Activated CD4-positive, alpha-beta T cell treated with anti-CD3 and anti-CD28 coated beads for 1 hour (primary cell): ENCODE data around the gene TMEM126A.
"Not testable (repeated sequence)": the region's sequence is repeated elsewhere in the genome, so short reads cannot be mapped to it uniquely, and the experiment has no call there.

Source experiments
- DNase-seq: peaks from one replicate; pipeline ENCODE4 v3.0.0-alpha.2; 2020

Gene TMEM126A

DNA sequence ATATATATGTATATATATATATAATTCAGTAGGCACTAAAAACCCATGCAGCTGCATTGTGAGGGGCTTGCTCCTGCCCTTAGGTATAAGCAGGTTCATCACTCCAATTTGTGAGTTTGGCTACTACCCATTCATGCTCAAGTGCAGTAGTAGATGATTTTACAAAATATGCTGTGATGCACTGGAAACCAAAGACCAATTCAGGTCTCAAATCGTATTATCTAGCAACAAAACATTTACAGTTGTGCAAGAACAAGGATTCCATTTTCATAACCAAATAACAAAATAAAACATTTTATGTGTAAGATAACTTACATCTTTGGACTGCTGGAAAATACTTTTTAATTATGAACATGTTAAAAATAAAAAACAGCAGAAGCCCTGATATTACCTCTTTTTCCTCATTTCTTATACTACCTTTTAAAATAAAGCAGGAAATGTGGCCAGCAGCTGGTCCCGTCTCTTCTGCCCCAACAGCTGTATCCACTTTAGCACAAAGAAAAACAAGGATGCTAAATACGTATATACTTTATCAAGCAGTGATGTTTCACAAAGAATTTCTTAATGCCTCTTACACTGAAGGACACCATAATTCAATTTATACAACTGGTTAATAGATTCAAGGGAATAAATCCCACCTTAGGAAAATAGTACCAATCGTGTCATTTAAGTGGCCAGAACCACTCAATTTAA is 14.4 kb downstream of the TMEM126A start:
- DNase-seq: no peak

GRCh38 chr11:85663080-85663752 is 15.4 kb downstream of the TMEM126A start:
- no peak for DNase-seq

DNA sequence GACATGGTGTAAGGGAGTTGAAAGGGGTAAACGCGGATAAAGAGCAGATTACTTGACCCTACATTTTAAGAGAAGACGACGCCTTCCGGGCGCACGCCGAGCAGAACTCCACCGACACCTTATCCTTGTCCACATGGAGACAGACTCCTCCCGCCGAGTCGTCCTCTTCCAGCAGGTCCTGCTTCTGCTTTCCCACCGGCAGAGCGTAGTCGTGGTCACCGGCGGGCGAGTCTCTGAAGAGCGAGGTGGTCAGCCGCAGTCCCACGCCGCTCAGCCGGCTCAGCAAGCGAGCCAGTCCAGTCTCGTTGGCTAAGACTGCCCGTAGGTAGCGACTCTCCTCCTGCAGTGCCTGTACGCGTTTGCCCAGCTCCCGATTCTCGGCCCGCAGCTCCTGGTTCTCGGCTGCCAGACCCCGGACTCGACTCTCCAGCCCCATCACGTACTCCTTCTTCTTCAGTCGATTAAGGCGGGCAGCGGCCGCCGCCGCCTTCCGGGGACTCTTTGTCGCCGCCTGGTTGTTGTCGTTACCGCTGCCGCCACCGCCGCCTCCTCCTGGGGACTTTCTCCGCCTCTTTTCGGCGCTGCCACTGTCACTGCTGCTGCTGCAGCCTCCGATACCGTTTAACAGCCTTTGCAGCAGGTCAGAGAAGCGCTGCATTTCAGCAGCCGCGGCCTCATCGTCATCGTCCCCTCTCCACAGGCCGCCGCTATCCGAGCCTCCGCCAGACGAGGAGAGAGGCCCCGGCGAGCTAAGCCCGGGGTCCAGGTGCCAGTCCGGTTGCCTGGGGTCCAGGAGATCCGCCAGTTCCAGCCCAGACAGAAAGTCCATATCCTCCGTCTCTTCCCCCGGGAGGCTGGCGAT is 16.2 kb downstream of the TMEM126A start:
- DNase-seq: peak; percentile 84

DNA sequence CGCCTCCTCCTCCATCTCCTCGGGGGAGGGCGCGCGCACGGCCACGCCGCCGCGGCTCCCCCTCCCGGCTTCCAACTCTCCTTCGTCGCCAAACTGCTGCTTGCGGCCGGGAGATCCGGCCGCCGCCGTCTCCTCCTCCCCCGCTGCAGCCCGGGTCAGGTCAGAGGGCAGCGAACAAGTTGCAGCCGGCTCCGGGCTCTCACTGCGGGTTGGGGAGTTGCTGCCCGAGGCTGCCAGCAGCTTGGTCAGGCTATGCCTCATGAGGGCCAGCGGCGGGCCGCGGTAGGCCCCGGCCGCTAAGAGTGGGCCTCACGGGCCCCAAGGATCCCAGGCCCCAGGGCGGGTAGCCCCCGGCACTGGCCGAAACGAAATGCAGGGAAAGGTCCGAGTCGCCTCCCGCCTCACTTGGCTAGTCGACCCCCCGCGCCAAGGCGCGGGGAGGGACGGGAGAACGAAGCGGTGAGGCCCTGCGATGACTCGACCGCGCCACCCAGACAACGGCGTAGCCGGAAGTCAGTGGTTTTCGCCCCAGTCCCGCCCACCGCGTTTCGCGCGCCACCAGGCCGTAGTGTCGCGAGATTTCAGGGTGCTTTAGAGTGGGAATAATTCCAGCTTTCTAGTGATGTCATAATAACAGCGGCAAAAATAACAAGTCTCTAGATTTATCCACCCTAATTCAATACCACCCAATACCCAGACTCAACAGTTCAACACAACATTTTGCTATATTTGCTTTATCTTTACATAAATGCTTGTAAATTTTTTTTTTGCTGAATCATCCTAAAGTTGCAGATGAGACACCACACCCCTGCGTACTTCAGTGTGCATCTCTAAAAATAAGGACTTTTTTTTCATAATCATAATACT is 17.1 kb downstream of the TMEM126A start, which contains the start of gene CREBZF:
Gene CREBZF (minus strand): TSS at position 515 of the 867 bp plus-strand sequence. CDS start 254 bp downstream, at position 261.
- peak; percentile 87 for DNase-seq

DNA sequence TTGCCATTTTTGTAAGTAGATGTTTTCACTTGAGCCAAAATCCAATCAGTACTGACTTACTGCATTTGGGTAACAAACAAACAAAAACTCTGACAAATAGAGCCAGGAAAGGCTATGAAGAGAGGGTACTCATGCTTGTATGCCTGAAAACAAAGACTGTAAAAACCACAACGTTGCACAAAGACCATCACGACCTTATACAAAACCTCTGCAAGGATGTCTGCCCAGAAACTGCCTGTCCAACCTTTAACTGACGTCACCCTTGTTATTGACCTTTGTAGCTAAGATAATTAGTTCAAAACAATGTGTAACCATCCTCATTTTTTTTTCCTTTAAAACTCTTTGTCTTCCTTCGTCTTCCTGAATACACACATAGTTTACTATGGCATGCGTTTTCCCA is 18.0 kb downstream of the TMEM126A start:
- no peak for DNase-seq

GRCh38 chr11:85666687-85667086 is 18.9 kb downstream of the TMEM126A start:
- DNase-seq: no peak

DNA sequence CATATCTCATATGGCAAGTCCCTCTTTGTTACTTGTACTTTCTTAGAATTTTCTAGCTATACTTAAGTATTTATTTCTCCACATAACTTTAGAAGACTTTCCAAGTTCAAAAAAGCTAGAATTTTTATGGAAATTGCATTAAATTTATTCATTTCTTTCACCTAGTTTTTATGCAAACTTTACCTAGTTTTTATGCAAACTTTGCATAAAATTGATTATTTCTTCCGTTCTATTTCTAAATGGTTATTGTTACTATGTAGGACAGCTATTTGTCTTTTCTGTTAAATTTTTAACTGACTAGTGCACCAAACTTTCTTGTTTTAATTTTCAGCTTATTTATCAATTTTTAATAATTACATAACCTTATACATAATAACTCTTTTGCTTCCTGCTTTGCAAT is 20.4 kb downstream of the TMEM126A start:
- DNase-seq: no peak

- not testable (repeated sequence) for DNase-seq
These were observed 23.3 kb downstream of the TMEM126A start for GRCh38 chr11:85670949-85671663.

DNA sequence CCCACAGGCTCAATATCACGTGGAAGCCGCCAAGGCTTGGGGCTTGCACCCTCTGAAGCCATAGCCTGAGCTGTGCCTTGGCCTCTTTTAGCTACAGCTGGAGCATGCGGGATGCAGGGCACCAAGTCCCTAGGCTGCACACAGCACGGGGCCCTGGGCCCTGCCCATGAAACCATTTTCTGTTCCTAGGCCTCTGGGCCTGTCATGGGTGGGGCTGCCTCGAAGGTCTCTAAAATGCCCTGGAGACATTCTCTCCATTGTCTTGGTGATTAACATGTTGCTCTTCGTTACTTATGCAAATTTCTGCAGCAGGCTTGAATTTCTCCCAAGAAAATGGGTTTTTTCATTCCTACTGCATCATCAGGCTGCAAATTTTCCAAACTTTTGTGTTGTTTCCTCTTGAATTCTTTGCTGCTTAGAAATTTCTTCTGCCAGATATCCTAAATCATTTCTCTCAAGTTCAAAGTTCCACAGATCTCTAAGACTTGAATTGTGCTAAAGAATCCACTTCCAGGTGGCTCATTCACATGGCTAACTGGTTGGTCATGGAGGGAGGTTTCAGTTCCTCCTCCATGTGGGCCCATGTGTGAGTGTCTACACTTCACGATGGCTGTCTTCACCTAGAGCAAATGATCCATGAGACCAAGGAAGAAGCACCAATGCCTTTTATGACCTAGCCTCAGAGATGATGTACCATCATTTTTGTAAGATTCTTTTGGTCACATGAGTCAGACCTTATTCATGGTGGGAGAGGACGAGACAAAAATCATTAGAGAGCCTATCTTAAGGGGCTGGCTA is 24.5 kb downstream of the TMEM126A start:
- no peak for DNase-seq

DNA sequence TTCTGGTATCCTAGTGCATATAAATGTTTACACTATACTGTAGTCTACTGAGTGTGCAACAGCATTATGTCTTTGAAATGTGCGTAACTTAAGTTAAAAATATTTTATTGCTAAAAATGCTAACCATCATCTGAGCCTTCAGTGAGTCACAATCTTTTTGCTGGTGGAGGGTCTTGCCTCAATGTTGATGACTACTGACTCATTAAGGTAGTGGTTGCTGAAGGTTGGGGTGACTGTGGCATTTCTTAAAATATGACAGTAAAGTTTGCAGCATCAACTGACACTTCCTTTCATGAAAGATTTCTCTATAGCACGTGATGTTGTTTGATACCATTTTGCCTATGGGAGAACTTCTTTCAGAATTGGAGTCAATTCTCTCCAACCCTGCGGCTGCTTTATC is 25.6 kb downstream of the TMEM126A start:
- DNase-seq: no peak

GRCh38 chr11:85679576-85679975 is 31.8 kb downstream of the TMEM126A start:
- DNase-seq: no peak

- DNase-seq: no peak
These were observed 33.1 kb downstream of the TMEM126A start for GRCh38 chr11:85680897-85681296.

DNA sequence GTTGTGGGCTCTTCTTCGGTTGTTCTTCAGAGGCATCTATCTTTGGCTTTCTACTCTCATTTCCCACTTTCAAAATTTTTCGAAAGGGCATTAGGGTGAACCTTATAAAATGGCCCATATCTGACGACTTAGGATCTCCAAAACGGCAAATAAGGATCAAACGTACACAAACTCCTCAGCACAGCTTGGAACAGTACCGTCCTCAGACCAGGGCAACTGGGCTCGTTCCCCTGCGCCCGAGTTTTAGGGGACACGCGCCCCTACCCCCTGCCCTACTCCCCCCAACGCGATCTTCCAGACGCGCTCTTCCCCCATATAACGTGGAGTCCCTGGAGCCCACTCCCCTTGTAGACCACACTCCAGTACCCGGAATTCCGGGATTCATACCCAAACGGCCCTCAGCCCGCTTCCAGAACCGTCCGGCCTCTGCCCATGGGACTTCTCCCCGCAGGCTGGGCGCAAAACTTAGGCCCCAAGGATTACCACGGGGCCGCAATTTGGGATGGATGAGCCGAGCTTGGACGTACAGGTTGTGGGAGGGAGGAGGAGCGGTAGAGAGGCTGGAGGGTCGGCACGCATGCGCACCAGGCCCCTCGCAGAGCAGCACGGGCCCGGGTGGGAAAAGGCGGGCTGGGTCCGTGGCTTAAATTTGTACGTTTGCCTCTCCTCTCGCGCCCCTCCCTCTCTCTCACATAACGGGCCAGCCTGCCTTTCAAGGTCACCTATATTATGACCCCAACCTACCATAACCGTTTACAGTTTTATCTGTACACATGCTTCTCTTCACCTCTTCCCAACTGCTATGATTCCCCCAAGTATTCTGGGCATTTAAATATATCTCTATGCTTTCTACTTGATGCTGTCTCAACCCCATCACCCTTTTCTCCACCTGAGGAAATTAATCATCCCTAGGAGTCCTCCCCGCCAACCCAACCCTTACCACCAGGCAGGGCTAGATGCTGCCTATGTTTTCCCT is 34.9 kb downstream of the TMEM126A start:
- DNase-seq: peak; percentile 46

- DNase-seq: no peak
These were observed 37.5 kb downstream of the TMEM126A start for GRCh38 chr11:85685125-85685819.

GRCh38 chr11:85685820-85686459 is 38.2 kb downstream of the TMEM126A start, which contains the start of gene CCDC89:
Gene CCDC89 (minus strand): TSS chr11:85686195. CDS start chr11:85686130, 65 bp downstream.
- DNase-seq: no peak

GRCh38 chr11:85694385-85694980 is 46.7 kb downstream of the TMEM126A start:
- no peak for DNase-seq

- DNase-seq: no peak
These were observed 47.8 kb downstream of the TMEM126A start for GRCh38 chr11:85695546-85695945.

- no peak for DNase-seq
These were observed 50.0 kb downstream of the TMEM126A start for GRCh38 chr11:85697747-85698146.
